Heart left ventricle (tissue), 16 donors: ENCODE results near the gene PCYT1A. TPM values are rescaled to one million over a fixed set of nuclear protein-coding genes. Genes with fewer than 3 reads are reported as not detected.
"Not testable (repeated sequence)": the region's sequence is repeated elsewhere in the genome, so short reads cannot be mapped to it uniquely, and the experiment has no call there.

Source experiments
- ATAC-seq, 4 donors: fragments of 200-7000 bp; cut with Tn5 transposase; one replicate each; pipeline ENCODE4 v1.9.1; 2020 to 2022; ENCODE audit warnings: moderate library complexity in 4 of 4, mild to moderate bottlenecking in 3 of 4, moderate number of reproducible peaks in 1 of 4
- DNase-seq, 5 donors: peaks; one replicate each; pipeline ENCODE4 v3.0.0-alpha.2; 2020
- H3K27ac ChIP-seq, 12 donors: fragments of 200-600 bp; sonication (generic) in 4 of 12; one replicate each; pipeline versions ENCODE4 v1.5.0 to v1.8.0; 2016 to 2022; ENCODE audit warnings: mild to moderate bottlenecking in 2 of 12
- H3K27me3 ChIP-seq, 9 donors: fragments of 200-600 bp; sonication (generic) in 2 of 9; one replicate each; pipeline versions ENCODE4 v1.5.1 to v1.8.0; 2016 to 2022; ENCODE audit warnings: mild to moderate bottlenecking in 3 of 9
- H3K36me3 ChIP-seq, 9 donors: fragments of 200-600 bp; sonication (generic) in 2 of 9; one replicate each; pipeline versions ENCODE4 v1.5.0 to v1.8.0; 2018 to 2022; ENCODE audit warnings: mild to moderate bottlenecking in 2 of 9
- H3K4me1 ChIP-seq, 12 donors: fragments of 200-600 bp; sonication (generic) in 4 of 12; one replicate each; pipeline versions ENCODE4 v1.5.0 to v1.8.0; 2016 to 2022; ENCODE audit warnings: mild to moderate bottlenecking in 3 of 12
- H3K4me3 ChIP-seq, 12 donors: fragments of 200-600 bp; sonication (generic) in 4 of 12; one replicate each; pipeline versions ENCODE4 v1.5.0 to v1.8.0; 2017 to 2022; ENCODE audit warnings: mild to moderate bottlenecking in 9 of 12, moderate library complexity in 4 of 12
- H3K9me3 ChIP-seq, 12 donors: fragments of 200-600 bp; sonication (generic) in 4 of 12; one replicate each; pipeline versions ENCODE4 v1.5.0 to v1.8.0; 2016 to 2022; ENCODE audit warnings: mild to moderate bottlenecking in 1 of 12
- POLR2A ChIP-seq, 2 donors: fragments of 450-650 bp; IDR thresholded peaks; one replicate each; pipeline ENCODE4 v1.6.1; 2017; ENCODE audit warnings: antibody characterized with exemption in 2 of 2, mild to moderate bottlenecking in 2 of 2, moderate library complexity in 2 of 2
- WGBS, 4 donors: extraction: QIAGEN DNeasy Blood & Tissue Kit in 2 of 4; methylation state at CpG; one replicate each; pipeline versions ENCODE4 v1.1.5 to v1.1.7; 2013 to 2018; 5-methylcytosine and 5-hydroxymethylcytosine counted together
- intact Hi-C, 10 donors: fragments of 100-400 bp; cut with DNase I; formaldehyde crosslinking; loops; one replicate each; pipeline versions ENCODE4 v1.11.1 to v1.14.2; 2022
- polyA plus RNA-seq, 2 donors: library from polyadenylated mRNA; stranded (reverse); fragments of 200-250 nt; gene quantifications; one replicate each; pipeline ENCODE4 v1.2.3, GENCODE V29; 2013
- total RNA-seq, 9 donors: library from RNA; depleted of rRNA in 2 of 9; stranded (reverse); fragments of >200 nt in 2 of 9; fragmentation: NEBNext Ultra II Directional in 3 of 9; extraction: Animal tissue kit (Norgen Biotek cat#: 25700) in 3 of 9; gene quantifications; one replicate each; pipeline versions ENCODE4 v1.1.0 to v1.2.4, GENCODE V29; 2016 to 2023
- TF ChIP-seq, protein P1 (sequence below), 12 donors: fragments of 200-600 bp; sonication (generic) in 4 of 12; IDR thresholded peaks; one replicate each; pipeline versions ENCODE4 v1.5.0 to v1.8.0; 2018 to 2022; ENCODE audit warnings: antibody characterized with exemption in 12 of 12, mild to moderate bottlenecking in 5 of 12
- donor health status: ischemic (EF 13 %, LVEDD 7.1; RV severe dilation, severe dysfunction).
- donor health status: healthy with polysubstance abuse.
- donor health status: DM: no; HTN: yes; CAD: no.
- donor health status: DM: no; HTN: no; CAD: no.
- donor health status: ischemic (EF 25% LVEDD 6.9; RV normal size, moderate dysfunction).
- donor health status: ischemic (EF 25% LVEDD 5.7; RV mildly dilated, moderate dysfunction).
- donor health status: healthy.
- donor health status: DM: yes; HTN: yes; CAD: no.
- donor health status: ischemic (EF 35%, LVEDD 5.7; RV mildly dilated, moderate dysfunction).
- donor health status: nonischemic (EF 11% LVEDD 7.7; RV severe dilation, severe dysfunction).
- donor health status: DM: yes; HTN: yes; CAD: no.
- donor health status: PGD.
- donor health status: ischemic (EF 29% LVEDD 5.4; RV normal size, mild dysfunction).
- donor health status: nonischemic (EF 23%, LVEDD 6.1; RV moderate dilation, normal function).

Gene PCYT1A
- total and polyA plus RNA-seq, 11 donors, result 29.4 to 149 (median 105) TPM

DNA sequence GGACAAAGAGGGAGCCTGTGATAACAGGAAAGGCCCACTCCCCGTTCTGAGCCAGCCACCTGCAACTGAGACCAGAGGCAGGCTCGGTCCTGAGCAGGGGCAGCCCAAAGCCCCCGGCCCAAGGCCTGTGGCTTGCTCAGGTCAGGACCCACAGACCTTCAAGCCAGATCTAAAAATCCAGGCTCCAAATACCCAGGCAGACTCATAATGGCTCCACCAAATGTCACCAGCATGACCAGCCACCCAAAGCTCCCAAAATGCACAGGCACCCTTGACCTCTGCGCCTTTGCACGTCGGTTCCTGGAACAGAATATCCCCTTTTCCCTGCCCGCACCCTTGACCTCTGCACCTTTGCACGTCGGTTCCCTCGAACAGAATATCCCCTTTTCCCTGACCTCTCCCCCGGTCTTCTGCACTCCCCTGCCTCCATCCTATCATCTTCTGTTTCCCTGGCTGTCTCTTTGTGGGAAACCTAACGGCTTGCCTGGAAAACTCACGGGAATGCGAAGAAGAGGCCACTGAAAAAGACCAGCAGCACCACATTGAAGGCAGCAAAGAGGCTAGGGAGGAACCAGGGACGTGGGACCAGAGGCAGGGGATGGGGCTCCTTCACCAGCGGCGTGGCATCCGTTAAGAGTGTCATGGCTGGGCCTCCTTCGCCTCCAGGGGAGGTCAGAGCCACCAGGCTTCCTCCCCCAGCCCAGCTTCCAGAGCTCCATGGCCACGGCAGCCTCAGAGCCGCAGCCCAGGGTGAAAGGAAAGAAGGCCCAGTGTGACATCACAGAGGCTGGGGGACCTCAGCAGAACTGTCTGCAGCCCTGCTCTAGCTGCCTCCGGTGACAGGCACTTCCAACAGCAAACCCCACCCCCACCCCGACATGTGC is 76.6 kb downstream of the PCYT1A start, which contains the start of gene ZDHHC19:
TSS of gene ZDHHC19 (minus strand) at position 728 of the 884 bp plus-strand sequence. CDS start at position 643, 85 bp downstream.
- Histone ChIP-seq H3K4me1 (peaks cover 0 to 10% (median 0%) of the 10 kb centered on the region in 12 donors), H3K4me3 (no peak within 1 kb of the TSS), H3K36me3 (no peaks in the 10 kb centered on the region), H3K9me3 (no peaks in the 10 kb centered on the region), H3K27me3 (peaks cover 0 to 14% (median 0%) of the 10 kb centered on the region in 9 donors), H3K27ac (no peak within 1 kb of the TSS)
- TF ChIP-seq, protein P1, sequence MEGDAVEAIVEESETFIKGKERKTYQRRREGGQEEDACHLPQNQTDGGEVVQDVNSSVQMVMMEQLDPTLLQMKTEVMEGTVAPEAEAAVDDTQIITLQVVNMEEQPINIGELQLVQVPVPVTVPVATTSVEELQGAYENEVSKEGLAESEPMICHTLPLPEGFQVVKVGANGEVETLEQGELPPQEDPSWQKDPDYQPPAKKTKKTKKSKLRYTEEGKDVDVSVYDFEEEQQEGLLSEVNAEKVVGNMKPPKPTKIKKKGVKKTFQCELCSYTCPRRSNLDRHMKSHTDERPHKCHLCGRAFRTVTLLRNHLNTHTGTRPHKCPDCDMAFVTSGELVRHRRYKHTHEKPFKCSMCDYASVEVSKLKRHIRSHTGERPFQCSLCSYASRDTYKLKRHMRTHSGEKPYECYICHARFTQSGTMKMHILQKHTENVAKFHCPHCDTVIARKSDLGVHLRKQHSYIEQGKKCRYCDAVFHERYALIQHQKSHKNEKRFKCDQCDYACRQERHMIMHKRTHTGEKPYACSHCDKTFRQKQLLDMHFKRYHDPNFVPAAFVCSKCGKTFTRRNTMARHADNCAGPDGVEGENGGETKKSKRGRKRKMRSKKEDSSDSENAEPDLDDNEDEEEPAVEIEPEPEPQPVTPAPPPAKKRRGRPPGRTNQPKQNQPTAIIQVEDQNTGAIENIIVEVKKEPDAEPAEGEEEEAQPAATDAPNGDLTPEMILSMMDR (IDR thresholded peaks at IDR 0.05), result no peak
- TF ChIP-seq POLR2A (IDR thresholded peaks at IDR 0.05), result no peak
- intact Hi-C loops, result no loop called here
- DNase-seq (no peak), ATAC-seq (no peak)
- WGBS, 4 donors, result 66 to 71% (median 67%) methylated on average over 22 to 23 of the region's 23 CpGs

DNA sequence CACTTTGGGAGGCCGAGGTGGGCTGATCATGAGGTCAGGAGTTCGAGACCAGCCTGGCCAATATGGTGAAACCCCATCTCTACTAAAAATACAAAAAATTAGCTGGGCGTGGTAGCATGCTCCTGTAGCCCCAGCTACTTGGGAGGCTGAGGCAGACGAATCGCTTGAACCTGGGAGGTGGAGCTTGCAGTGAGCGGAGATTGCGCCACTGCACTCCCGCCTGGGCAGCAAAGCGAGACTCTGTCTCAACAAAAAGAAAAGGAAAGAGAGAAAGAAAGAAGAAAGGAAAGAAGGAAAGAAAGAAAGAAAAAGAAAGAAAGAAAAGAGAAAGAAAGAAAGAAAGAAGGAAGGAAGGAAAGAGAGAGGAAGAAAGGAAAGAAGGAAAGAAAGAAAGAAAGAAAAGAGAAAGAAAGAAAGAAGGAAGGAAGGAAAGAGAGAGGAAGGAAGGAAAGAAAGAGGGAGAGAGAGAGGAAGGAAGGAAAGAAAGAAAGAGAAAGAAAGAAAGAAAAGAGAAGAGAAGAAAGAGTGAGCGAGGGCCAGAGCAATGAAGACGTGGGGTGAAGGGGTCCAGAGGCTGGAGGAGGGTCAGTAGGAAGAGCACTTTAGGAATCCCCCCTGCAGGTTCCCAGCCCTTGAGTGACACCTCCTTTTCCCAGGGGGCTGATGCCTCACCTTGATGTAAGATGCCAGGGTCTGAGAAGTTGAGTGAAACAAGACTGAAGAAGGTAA is 77.4 kb downstream of the PCYT1A start:
- H3K4me1 ChIP-seq, DNase-seq, H3K36me3 ChIP-seq, H3K27ac ChIP-seq, ATAC-seq, H3K4me3 ChIP-seq, intact Hi-C loops, H3K9me3 ChIP-seq: not testable (repeated sequence)
- WGBS, 4 donors, result 80 to 95% (median 85%) methylated on average over 11 of the region's 11 CpGs
- H3K27me3 ChIP-seq, result peaks cover 0 to 11% (median 0%) of the 10 kb centered on the region in 9 donors

DNA sequence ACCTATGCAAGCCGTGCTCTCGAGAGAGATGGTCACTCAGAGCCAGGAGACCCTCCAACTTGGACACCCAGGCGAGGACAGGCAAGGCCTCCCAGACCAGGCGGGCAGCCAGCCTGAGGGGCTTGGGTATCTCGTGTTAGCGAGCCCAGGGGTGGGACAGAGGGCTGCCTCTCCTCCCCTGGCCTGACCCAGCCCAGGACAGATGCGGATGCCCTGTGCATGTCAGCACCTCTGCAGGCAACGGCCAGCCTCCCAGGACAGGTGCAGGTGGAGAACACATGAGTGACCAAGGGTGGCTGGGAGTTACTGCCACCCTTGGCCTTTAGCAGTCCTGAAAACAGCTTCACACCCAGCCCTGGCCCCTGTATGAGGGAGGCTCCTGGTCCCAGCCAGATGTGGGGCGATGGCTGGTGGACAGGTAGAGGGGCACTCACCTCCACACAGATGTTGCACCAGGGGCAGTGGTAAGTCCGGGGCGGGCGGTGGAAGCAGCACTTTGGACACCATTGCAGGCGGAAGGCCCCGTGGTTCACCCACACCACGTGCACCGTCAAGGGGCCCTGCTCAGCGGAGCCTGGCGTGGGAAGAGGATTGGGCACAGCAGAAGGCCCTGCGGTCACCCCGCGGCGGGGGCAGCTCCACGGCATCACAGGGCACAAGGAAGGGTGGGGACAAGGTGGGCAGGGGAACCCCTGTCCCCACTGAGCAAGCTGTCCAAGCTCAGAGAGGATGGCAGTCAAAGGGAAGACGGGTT is 78.4 kb downstream of the PCYT1A start:
- no peak overlapping the region for H3K27ac ChIP-seq
- no peaks in the 10 kb centered on the region for H3K36me3 ChIP-seq
- intact Hi-C loops, result no loop called here
- WGBS, 4 donors, result 90 to 96% (median 93%) methylated on average over 12 to 24 of the region's 24 CpGs
- peaks cover 0 to 6% (median 0%) of the 10 kb centered on the region in 9 donors for H3K27me3 ChIP-seq
- no peak for TF ChIP-seq POLR2A (IDR thresholded peaks at IDR 0.05)
- TF ChIP-seq, protein P1 (IDR thresholded peaks at IDR 0.05), result no peak
- peaks cover 0 to 10% (median 0%) of the 10 kb centered on the region in 12 donors for H3K4me1 ChIP-seq
- no peaks in the 10 kb centered on the region for H3K9me3 ChIP-seq
- no peak overlapping the region for H3K4me3 ChIP-seq
- DNase-seq, result no peak
- peak in 1 of 4 donors; percentile 31 for ATAC-seq

DNA sequence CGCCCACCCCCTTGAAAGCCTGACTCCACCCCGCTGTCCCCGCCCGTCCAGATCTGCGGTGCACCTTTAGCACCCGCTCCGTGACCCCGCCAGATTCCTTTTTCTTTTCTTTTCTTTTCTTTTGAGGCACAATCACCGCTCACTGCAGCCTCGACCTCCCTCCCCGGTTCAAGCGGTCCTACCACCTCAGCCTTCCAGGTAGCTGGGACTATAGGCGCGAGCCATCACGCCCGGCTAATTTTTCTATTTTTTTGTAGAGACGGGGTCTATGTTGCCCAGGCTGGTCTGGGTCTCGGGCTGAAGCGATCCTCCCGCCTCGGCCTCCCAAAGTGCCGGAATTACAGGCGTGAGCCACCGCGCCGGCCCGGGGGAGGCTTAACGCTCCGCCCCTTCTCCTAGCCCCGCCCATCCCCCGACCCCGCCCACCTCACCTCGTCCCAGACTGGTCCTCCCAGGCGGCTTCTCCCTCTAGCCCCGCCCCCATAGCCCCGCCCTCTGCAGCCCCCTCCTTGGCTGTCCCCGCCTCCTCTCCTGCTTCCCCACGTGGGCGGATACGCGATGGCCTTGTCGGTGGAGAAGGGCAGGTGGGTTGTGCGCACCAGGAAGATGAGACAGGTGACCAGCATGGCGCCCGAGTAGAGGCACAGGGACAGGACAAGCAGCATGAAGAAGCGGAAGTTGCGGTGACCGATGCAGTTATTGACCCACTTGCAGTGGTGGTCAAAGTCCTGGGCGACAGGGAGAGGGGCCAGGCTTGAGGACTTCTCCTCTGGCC is 79.5 kb downstream of the PCYT1A start:
- TF ChIP-seq, protein P1 (IDR thresholded peaks at IDR 0.05), result no peak
- TF ChIP-seq POLR2A (IDR thresholded peaks at IDR 0.05), result no peak
- peak in 3 of 5 donors; percentile 50 to 66 (median 64) for DNase-seq
- H3K9me3 ChIP-seq, result no peaks in the 10 kb centered on the region
- H3K4me1 ChIP-seq, result peaks cover 0 to 10% (median 0%) of the 10 kb centered on the region in 12 donors
- intact Hi-C loops, result no loop called here
- H3K27ac ChIP-seq, result no peak overlapping the region
- peak overlapping the region in 7 of 12 donors; percentile 24 to 53 (median 30) for H3K4me3 ChIP-seq
- H3K27me3 ChIP-seq, result peaks cover 0 to 6% (median 0%) of the 10 kb centered on the region in 9 donors
- 33 to 37% (median 33%) methylated on average over 43 to 49 of the region's 49 CpGs for WGBS, 4 donors
- H3K36me3 ChIP-seq, result no peaks in the 10 kb centered on the region
- ATAC-seq, result peak in 3 of 4 donors; percentile 39 to 71 (median 65)
